ENCODE data around the gene AACS.

DNA sequence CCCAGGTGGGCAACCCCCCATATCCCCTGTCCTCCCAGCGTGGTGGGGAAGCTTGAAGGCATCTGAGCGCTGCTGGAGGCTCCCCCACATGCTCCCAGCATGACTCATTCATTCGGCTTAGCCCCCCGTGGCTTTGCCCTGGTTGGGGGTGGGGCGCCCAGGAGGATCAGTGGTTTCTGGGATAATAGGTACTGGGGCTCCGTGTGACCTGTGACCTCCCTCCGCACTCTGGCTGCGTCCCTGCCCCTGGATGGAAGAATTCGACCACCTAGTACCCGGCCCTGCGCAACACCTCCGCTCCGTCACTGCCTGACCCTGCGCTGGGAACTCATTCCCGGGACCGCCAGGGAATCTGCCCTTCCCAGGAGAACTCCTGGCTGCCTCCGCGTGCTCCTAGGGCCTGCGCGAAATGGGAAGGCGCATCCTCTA lies 120.1 kb downstream of the AACS start:
- TF ChIP-seq FOXA1 (IDR thresholded peaks at IDR 0.05) (no peak), HDGF (IDR thresholded peaks at IDR 0.05; ENCODE audit: borderline replicate concordance) (no peak), NFRKB (IDR thresholded peaks at IDR 0.05) (no peak), LEF1 (IDR thresholded peaks at IDR 0.05; ENCODE audit: borderline replicate concordance) (no peak), ZNF384 (IDR thresholded peaks at IDR 0.05) (no peak), FOXK2 (IDR thresholded peaks at IDR 0.05) (no peak), FOXM1 (IDR thresholded peaks at IDR 0.05; ENCODE audit: borderline replicate concordance) (no peak), BHLHE40 (IDR thresholded peaks at IDR 0.05; ENCODE audit: borderline replicate concordance) (no peak), SP1 (IDR thresholded peaks at IDR 0.05) (no peak), TARDBP (IDR thresholded peaks at IDR 0.05) (no peak), ELF4 (IDR thresholded peaks at IDR 0.05) (no peak), CTBP1 (IDR thresholded peaks at IDR 0.05; ENCODE audit: borderline replicate concordance) (no peak), SUZ12 (IDR thresholded peaks at IDR 0.05) (no peak), ARNT (IDR thresholded peaks at IDR 0.05) (no peak)
